GM12878 (cell line): ENCODE data around the gene SLC22A3. TPM values are rescaled to one million over a fixed set of nuclear protein-coding genes. Genes with fewer than 3 reads are reported as not detected.

ENCODE experiments used
- ATAC-seq: fragments of 200-7000 bp; cut with Tn5 transposase; 3 replicates; pipeline ENCODE4 v1.9.1; 2020; ENCODE audit warnings: mild to moderate bottlenecking, moderate library complexity
- BruUV-seq: library from RNA; stranded (reverse); fragments of 400-500 nt; replicated peaks from 2 replicates; lab custom pipeline; 2021; lab: Mats Ljungman, UMichigan
- CTCF ChIA-PET: fragments of 300-600 bp; sonication (Branson Sonifier 250); formaldehyde crosslinking; extraction: SDS; loops from one replicate; lab custom pipeline; 2021; ENCODE audit warnings: inconsistent platforms; lab: Yijun Ruan, JAX
- POLR2A ChIA-PET: fragments of 350-600 bp; formaldehyde crosslinking; extraction: SDS; loops from one replicate; lab custom pipeline; 2021; ENCODE audit warnings: inconsistent platforms; lab: Charles Lee
- RAD21 ChIA-PET: fragments of 300-600 bp; sonication (Branson Sonifier 250); formaldehyde crosslinking; loops from one replicate; lab custom pipeline; 2023; ENCODE audit warnings: antibody characterized with exemption; ENCODE audit not compliant: unreplicated experiment; lab: Charles Lee
- SMC1A ChIA-PET: fragments of 300-600 bp; sonication (Branson Sonifier 250); formaldehyde crosslinking; loops from one replicate; lab custom pipeline; 2023; ENCODE audit not compliant: unreplicated experiment, uncharacterized antibody; lab: Charles Lee
- DNase-seq: peaks from one replicate; pipeline ENCODE4 v3.0.0-alpha.2; 2011; ENCODE audit warnings: low read depth, low spot score
- FAIRE-seq: peaks from 3 replicates; lab custom pipeline; 2011; peaks lifted over from hg19 to GRCh38; lab: Jason Lieb, UNC
- H2AFZ ChIP-seq: 2 replicates; pipeline ENCODE4 v1.6.0; 2011; ENCODE audit warnings: low read depth, low read length, control low read depth; ENCODE audit not compliant: control insufficient read depth
- H3K27ac ChIP-seq: 2 replicates; pipeline ENCODE4 v1.5.1; 2011; ENCODE audit warnings: control low read depth; ENCODE audit not compliant: control insufficient read depth, insufficient read depth
- H3K27me3 ChIP-seq, 2 experiments: replicated peaks in 1 of 2; 2 replicates each; pipeline versions ENCODE4 v1.6.0 to v1.6.1; 2011; ENCODE audit warnings: low read length in 1 of 2; ENCODE audit not compliant: control insufficient read depth in 2 of 2, insufficient read depth in 2 of 2
- H3K36me3 ChIP-seq, 2 experiments: 2 replicates each; pipeline ENCODE4 v1.5.1; 2011; ENCODE audit warnings: low read length in 1 of 2; ENCODE audit not compliant: control insufficient read depth in 2 of 2, insufficient read depth in 2 of 2
- H3K4me1 ChIP-seq: 2 replicates; pipeline ENCODE4 v1.6.1; 2011; ENCODE audit warnings: mild to moderate bottlenecking, low read length, moderate library complexity, mixed read lengths; ENCODE audit not compliant: control insufficient read depth, insufficient read depth
- H3K4me2 ChIP-seq: 2 replicates; pipeline ENCODE4 v1.6.0; 2011; ENCODE audit warnings: control low read depth; ENCODE audit not compliant: control insufficient read depth, insufficient read depth
- H3K4me3 ChIP-seq: fragments of 200-600 bp; sonication (generic); 2 replicates; pipeline ENCODE4 v1.5.1; 2016
- H3K79me2 ChIP-seq: 2 replicates; pipeline ENCODE4 v1.6.0; 2011; ENCODE audit warnings: low read length; ENCODE audit not compliant: control insufficient read depth, insufficient read depth
- H3K9ac ChIP-seq: 2 replicates; pipeline ENCODE4 v1.8.0; 2011; ENCODE audit warnings: low read length, control low read depth, mixed read lengths; ENCODE audit not compliant: control insufficient read depth, insufficient read depth
- H3K9me3 ChIP-seq: replicated peaks from 3 replicates; pipeline ENCODE4 v1.5.1; 2011; ENCODE audit warnings: mild to moderate bottlenecking, low read length; ENCODE audit not compliant: control insufficient read depth, insufficient read depth
- H4K20me1 ChIP-seq: 2 replicates; pipeline ENCODE4 v1.6.0; 2011; ENCODE audit not compliant: control insufficient read depth, insufficient read depth
- CBX3 ChIP-seq: fragments of 200-600 bp; sonication (generic); IDR thresholded peaks from 2 replicates; pipeline ENCODE4 v1.6.1; 2016; ENCODE audit warnings: low read depth, borderline replicate concordance
- CHD1 ChIP-seq: IDR thresholded peaks from 2 replicates; pipeline ENCODE4 v1.6.1; 2012; ENCODE audit warnings: low read depth, low read length, improper control_type of control experiment
- EED ChIP-seq: sonication (generic); IDR thresholded peaks from 2 replicates; pipeline ENCODE4 v1.6.1; 2016; ENCODE audit warnings: antibody characterized with exemption, low read depth
- EGR1 ChIP-seq, 2 experiments: IDR thresholded peaks; 1 replicate in 1 of 2; 2 replicates in 1 of 2; pipeline ENCODE4 v1.6.1; 2011 to 2012; ENCODE audit warnings: low read depth in 2 of 2, low read length in 2 of 2, borderline replicate concordance in 1 of 2, mild to moderate bottlenecking in 1 of 2, moderate library complexity in 1 of 2
- HCFC1 ChIP-seq: fragments of 150-350 bp; IDR thresholded peaks from 2 replicates; pipeline ENCODE4 v1.6.1; 2014; ENCODE audit warnings: low read length
- HDAC2 ChIP-seq: fragments of 200-600 bp; sonication (generic); IDR thresholded peaks from 2 replicates; pipeline ENCODE4 v1.6.1; 2017
- IKZF1 ChIP-seq: fragments of 450-650 bp; conservative IDR thresholded peaks from 2 replicates; pipeline ENCODE4 v1.6.1; 2017; ENCODE audit warnings: antibody characterized with exemption, mild to moderate bottlenecking
- POLR2AphosphoS5 ChIP-seq: IDR thresholded peaks from 2 replicates; pipeline ENCODE4 v1.6.1; 2011; ENCODE audit warnings: mild to moderate bottlenecking, low read length, inconsistent platforms
- SUPT20H ChIP-seq: IDR thresholded peaks from 2 replicates; pipeline ENCODE4 v1.6.1; 2011; ENCODE audit warnings: low read depth, mild to moderate bottlenecking, low read length, moderate library complexity, borderline replicate concordance; ENCODE audit not compliant: control insufficient read depth
- WRNIP1 ChIP-seq: IDR thresholded peaks from 2 replicates; pipeline ENCODE4 v1.6.1; 2011; ENCODE audit warnings: low read depth, low read length, improper control_type of control experiment, borderline replicate concordance
- ZNF207 ChIP-seq: fragments of 450-650 bp; IDR thresholded peaks from 2 replicates; pipeline ENCODE4 v1.6.1; 2014; ENCODE audit warnings: antibody characterized with exemption, mild to moderate bottlenecking, borderline replicate concordance
- ZNF384 ChIP-seq: IDR thresholded peaks from 2 replicates; pipeline ENCODE4 v1.6.1; 2012; ENCODE audit warnings: low read depth, mild to moderate bottlenecking, low read length, improper control_type of control experiment, borderline replicate concordance
- whole genome bisulfite sequencing: methylation state at CpG from one replicate; pipeline ENCODE4 v1.1.6; 2016; ENCODE audit warnings: low lambda C conversion rate; ENCODE audit not compliant: insufficient replicate concordance, insufficient coverage; ENCODE audit errors: missing lambda C conversion rate; 5-methylcytosine and 5-hydroxymethylcytosine counted together
- in situ Hi-C: fragments of 300-500 bp; cut with MboI; formaldehyde crosslinking; loops from 9 replicates; pipeline ENCODE4 v1.14.3; 2018; ENCODE audit warnings: mixed read lengths
- intact Hi-C: fragments of 100-400 bp; cut with micrococcal nuclease; formaldehyde crosslinking; loops from one replicate; pipeline ENCODE4 v1.14.2; 2022; ENCODE audit not compliant: unreplicated experiment
- polyA plus RNA-seq, 11 experiments: library from polyadenylated mRNA; depleted of rRNA in 4 of 11; unstranded in 6 of 11; stranded (reverse) in 5 of 11; fragments of >200 nt; fragmentation: Nextera tagmentation in 4 of 11; fragmentation: Illumina TruSeq in 1 of 11; extraction: Ambion mirVana in 4 of 11; extraction: Trizol in 1 of 11; gene quantifications; 1 replicate in 1 of 11; 2 replicates in 10 of 11; pipeline versions ENCODE4 v1.2.1 to v1.2.3, GENCODE V29; 2011 to 2016; ENCODE audit warnings: inconsistent platforms in 2 of 11, missing spikeins in 2 of 11, low read depth in 1 of 11
- total RNA-seq, 4 experiments: library from RNA; depleted of rRNA in 3 of 4; stranded (reverse); fragments of >200 nt in 3 of 4; fragmentation: Illumina TruSeq in 1 of 4; extraction: Trizol in 1 of 4; gene quantifications; 2 replicates each; pipeline versions ENCODE4 v1.2.1 to v1.2.3, GENCODE V29; 2013 to 2021
- TF ChIP-seq, protein P1 (sequence below): fragments of 450-650 bp; IDR thresholded peaks from 2 replicates; pipeline ENCODE4 v1.6.1; 2017; ENCODE audit warnings: antibody characterized with exemption, mild to moderate bottlenecking, moderate library complexity
- TF ChIP-seq, protein P2 (sequence below): fragments of 450-650 bp; IDR thresholded peaks from 2 replicates; pipeline ENCODE4 v1.6.1; 2018; ENCODE audit warnings: borderline replicate concordance, mild to moderate bottlenecking; ENCODE audit not compliant: partially characterized antibody

SLC22A3 gene
- total and polyA plus RNA-seq, 10 of the 15 experiments (the other 5 are each of a cell fraction or from before 2014, with no cell fraction given), result 0.07 to 0.15 TPM; not detected in 8

DNA sequence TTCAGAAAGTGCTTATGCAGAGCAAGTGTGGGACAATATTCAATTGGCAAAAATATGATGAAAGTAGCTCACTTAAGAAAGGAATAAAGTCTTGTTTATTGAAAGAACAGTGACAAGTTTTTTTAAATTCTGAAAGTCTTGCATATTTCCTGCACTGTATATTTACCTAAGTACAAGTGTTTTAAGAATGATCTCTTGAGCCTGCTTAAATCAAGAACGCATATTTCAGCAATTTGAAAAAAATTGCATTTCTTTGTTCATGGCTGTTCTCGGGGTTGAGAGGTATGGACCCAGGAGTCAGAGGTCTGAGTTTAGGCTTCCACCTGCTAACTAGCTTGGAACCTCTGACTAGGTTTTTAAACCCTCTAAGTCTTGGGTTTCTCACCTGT lies 27.4 kb downstream of the SLC22A3 start:
- H3K4me3 ChIP-seq, result no peak overlapping the region
- ChIA-PET SMC1A (no interaction called here), CTCF (no interaction called here), RAD21 (no interaction called here), POLR2A (no interaction called here)
- no peak overlapping the region for H3K9ac ChIP-seq
- ATAC-seq (no peak), DNase-seq (no peak), FAIRE-seq (no peak)
- H3K27me3 ChIP-seq, result no peaks in the 10 kb centered on the region
- no peaks in the 10 kb centered on the region for H3K79me2 ChIP-seq
- intact Hi-C loops, result no loop called here
- no peaks in the 10 kb centered on the region for H4K20me1 ChIP-seq
- no peak overlapping the region for H3K4me2 ChIP-seq
- H3K4me1 ChIP-seq, result no peaks in the 10 kb centered on the region
- in situ Hi-C loops, result no loop called here
- no peaks in the 10 kb centered on the region for H3K36me3 ChIP-seq
- H2AFZ ChIP-seq, result no peak overlapping the region
- TF ChIP-seq EED, result no peak
- no peak for TF ChIP-seq HDAC2
- no peak for TF ChIP-seq POLR2AphosphoS5
- no peak for TF ChIP-seq CHD1
- no peak for TF ChIP-seq CBX3
- TF ChIP-seq IKZF1, result no peak
- no peak for TF ChIP-seq ZNF384
- no peak for TF ChIP-seq HCFC1
- no peak for TF ChIP-seq SUPT20H
- BruUV-seq, result no TSS peak
- no peak overlapping the region for H3K27ac ChIP-seq
- no peaks in the 10 kb centered on the region for H3K9me3 ChIP-seq
- WGBS, result 42% methylated on average over 2 of the region's 2 CpGs

DNA sequence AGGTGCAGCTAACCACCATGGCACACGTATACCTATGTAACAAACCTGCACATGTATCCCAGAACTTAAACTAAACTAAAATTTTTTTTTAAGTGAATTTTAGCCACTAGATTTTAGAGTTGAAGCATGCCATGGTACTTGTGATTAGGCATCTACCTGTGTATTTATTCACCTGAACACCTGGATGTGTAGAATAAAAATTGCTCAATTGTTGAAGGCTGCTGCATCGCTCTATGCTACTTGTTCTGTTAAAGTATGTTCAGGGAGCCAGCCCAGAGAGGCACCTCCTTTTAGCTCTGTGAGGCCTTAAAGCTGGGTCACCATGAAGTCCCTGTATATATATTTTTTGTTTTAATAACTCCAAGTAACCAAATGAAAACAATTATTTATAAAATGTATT lies 28.3 kb downstream of the SLC22A3 start:
- ATAC-seq (no peak), DNase-seq (no peak), FAIRE-seq (no peak)
- no peaks in the 10 kb centered on the region for H3K36me3 ChIP-seq
- H3K4me1 ChIP-seq, result no peaks in the 10 kb centered on the region
- no peaks in the 10 kb centered on the region for H3K27me3 ChIP-seq
- no peak overlapping the region for H3K4me3 ChIP-seq
- ChIA-PET POLR2A (no interaction called here), RAD21 (no interaction called here), CTCF (no interaction called here), SMC1A (no interaction called here)
- in situ Hi-C loops, result no loop called here
- H3K9me3 ChIP-seq, result no peaks in the 10 kb centered on the region
- H3K27ac ChIP-seq, result no peak overlapping the region
- H3K79me2 ChIP-seq, result no peaks in the 10 kb centered on the region
- 80% methylated on average over 2 of the region's 2 CpGs for WGBS
- no peak overlapping the region for H3K4me2 ChIP-seq
- H2AFZ ChIP-seq, result no peak overlapping the region
- no peak for TF ChIP-seq EGR1 (IDR thresholded peaks at IDR 0.05; ENCODE audit: borderline replicate concordance in 1 of 2, low read depth in 2 of 2, low read length in 2 of 2)
- no peak for TF ChIP-seq ZNF207
- TF ChIP-seq, protein P1, sequence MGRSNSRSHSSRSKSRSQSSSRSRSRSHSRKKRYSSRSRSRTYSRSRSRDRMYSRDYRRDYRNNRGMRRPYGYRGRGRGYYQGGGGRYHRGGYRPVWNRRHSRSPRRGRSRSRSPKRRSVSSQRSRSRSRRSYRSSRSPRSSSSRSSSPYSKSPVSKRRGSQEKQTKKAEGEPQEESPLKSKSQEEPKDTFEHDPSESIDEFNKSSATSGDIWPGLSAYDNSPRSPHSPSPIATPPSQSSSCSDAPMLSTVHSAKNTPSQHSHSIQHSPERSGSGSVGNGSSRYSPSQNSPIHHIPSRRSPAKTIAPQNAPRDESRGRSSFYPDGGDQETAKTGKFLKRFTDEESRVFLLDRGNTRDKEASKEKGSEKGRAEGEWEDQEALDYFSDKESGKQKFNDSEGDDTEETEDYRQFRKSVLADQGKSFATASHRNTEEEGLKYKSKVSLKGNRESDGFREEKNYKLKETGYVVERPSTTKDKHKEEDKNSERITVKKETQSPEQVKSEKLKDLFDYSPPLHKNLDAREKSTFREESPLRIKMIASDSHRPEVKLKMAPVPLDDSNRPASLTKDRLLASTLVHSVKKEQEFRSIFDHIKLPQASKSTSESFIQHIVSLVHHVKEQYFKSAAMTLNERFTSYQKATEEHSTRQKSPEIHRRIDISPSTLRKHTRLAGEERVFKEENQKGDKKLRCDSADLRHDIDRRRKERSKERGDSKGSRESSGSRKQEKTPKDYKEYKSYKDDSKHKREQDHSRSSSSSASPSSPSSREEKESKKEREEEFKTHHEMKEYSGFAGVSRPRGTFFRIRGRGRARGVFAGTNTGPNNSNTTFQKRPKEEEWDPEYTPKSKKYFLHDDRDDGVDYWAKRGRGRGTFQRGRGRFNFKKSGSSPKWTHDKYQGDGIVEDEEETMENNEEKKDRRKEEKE, result no peak
- no peak for TF ChIP-seq WRNIP1
- TF ChIP-seq, protein P2, sequence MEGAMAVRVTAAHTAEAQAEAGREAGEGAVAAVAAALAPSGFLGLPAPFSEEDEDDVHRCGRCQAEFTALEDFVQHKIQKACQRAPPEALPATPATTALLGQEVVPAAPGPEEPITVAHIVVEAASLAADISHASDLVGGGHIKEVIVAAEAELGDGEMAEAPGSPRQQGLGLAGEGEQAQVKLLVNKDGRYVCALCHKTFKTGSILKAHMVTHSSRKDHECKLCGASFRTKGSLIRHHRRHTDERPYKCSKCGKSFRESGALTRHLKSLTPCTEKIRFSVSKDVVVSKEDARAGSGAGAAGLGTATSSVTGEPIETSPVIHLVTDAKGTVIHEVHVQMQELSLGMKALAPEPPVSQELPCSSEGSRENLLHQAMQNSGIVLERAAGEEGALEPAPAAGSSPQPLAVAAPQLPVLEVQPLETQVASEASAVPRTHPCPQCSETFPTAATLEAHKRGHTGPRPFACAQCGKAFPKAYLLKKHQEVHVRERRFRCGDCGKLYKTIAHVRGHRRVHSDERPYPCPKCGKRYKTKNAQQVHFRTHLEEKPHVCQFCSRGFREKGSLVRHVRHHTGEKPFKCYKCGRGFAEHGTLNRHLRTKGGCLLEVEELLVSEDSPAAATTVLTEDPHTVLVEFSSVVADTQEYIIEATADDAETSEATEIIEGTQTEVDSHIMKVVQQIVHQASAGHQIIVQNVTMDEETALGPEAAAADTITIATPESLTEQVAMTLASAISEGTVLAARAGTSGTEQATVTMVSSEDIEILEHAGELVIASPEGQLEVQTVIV, result no peak
- TF ChIP-seq, all 136 proteins: peak for 0
- BruUV-seq, result no TSS peak
- Histone ChIP-seq H3K9ac (no peak overlapping the region), H4K20me1 (no peaks in the 10 kb centered on the region)
- intact Hi-C loops, result no loop called here
